ENCODE measurements around the gene SCAF1. TPM values are rescaled to one million over a fixed set of nuclear protein-coding genes. Genes with fewer than 3 reads are reported as not detected.

SCAF1 gene
- total and polyA plus RNA-seq, 2 of the 13 experiments (the other 11 are each of a cell fraction or from before 2014, with no cell fraction given): 3.3 to 6.1 TPM

GRCh38 chr19:49599378-49600295 lies 42.4 kb upstream of the SCAF1 start:
- WGBS (ENCODE audit: low lambda C conversion rate): 95% methylated on average over 18 of the region's 26 CpGs
- FAIRE-seq (no peak), DNase-seq (ENCODE audit: low spot score) (no peak), ATAC-seq (no peak)
- Histone ChIP-seq H3K4me1 (ENCODE audit: insufficient read depth, low read length) (0 out of 2 replicates have a peak, but pooled peaks cover 4% of the 10 kb centered on the region), H2AFZ (ENCODE audit: low read length) (no peak overlapping the region), H4K20me1 (ENCODE audit: insufficient read depth, low read length) (no peaks in the 10 kb centered on the region), H3K4me2 (ENCODE audit: low read depth, low read length) (no peak overlapping the region), H3K9ac (ENCODE audit: insufficient read depth, low read depth, low read length) (no peak overlapping the region), H3K27me3 (ENCODE audit: control insufficient read depth in 1 of 2, insufficient read depth in 2 of 2, low read length in 2 of 2) (no peaks in the 10 kb centered on the region), H3K9me3 (ENCODE audit: low read length) (no peaks in the 10 kb centered on the region), H3K79me2 (ENCODE audit: insufficient read depth, low read length) (peaks cover under 1% of the 10 kb centered on the region), H3K4me3 (replicated peaks in 1 of 3; ENCODE audit: insufficient read depth in 1 of 3, low read depth in 2 of 3, low read length in 3 of 3) (no peak overlapping the region), H3K36me3 (replicated peaks in 1 of 2; ENCODE audit: control insufficient read depth in 1 of 2, insufficient read depth in 2 of 2, low read length in 2 of 2) (peaks cover 8 to 46% of the 10 kb centered on the region in 2 experiments; a peak in 4 of 5 replicates), H3K27ac (ENCODE audit: extremely low read length, insufficient read depth, low read length) (no peak overlapping the region)
- BruUV-seq (replicated peaks): no TSS peak
- intact Hi-C loops (cut with micrococcal nuclease; ENCODE audit: unreplicated experiment): no loop called here
- ChIA-PET POLR2A (interaction anchor here (1.2 kb wide), 1 partner anchor 41 kb away, joined by 3 read pairs; no protein-coding TSS in a partner anchor), CTCF (ENCODE audit: low intra/inter-chr PET ratio, low total read pairs) (no interaction called here)
- TF ChIP-seq PRDM4 (CRISPR knock-in tag; IDR thresholded peaks at IDR 0.05; ENCODE audit: borderline replicate concordance) (no peak), KDM4B (CRISPR knock-in tag; IDR thresholded peaks at IDR 0.05) (no peak), SRF (IDR thresholded peaks at IDR 0.05; ENCODE audit: low read depth, low read length) (no peak), ZSCAN5A (CRISPR knock-in tag; IDR thresholded peaks at IDR 0.05; ENCODE audit: borderline replicate concordance) (no peak), ZNF383 (CRISPR knock-in tag; IDR thresholded peaks at IDR 0.05; ENCODE audit: borderline replicate concordance) (no peak), AGO2 (optimal IDR thresholded peaks at IDR 0.05; ENCODE audit: low read depth, low read length) (peak; percentile 56), ZNF274 (CRISPR knock-in tag; IDR thresholded peaks at IDR 0.05) (no peak), ZNF614 (CRISPR knock-in tag; IDR thresholded peaks at IDR 0.05; ENCODE audit: borderline replicate concordance) (no peak), ARHGAP35 (CRISPR knock-in tag; IDR thresholded peaks at IDR 0.05; ENCODE audit: borderline replicate concordance) (no peak), NFE2 (CRISPR knock-in tag; IDR thresholded peaks at IDR 0.05) (no peak), ZNF234 (CRISPR knock-in tag; conservative IDR thresholded peaks at IDR 0.05) (no peak), ZNF414 (CRISPR knock-in tag; IDR thresholded peaks at IDR 0.05) (no peak), RBFOX2 (IDR thresholded peaks at IDR 0.05; ENCODE audit: low read depth, low read length) (0 out of 2 replicates have a peak, but pooled peaks have one; percentile 25)
- in situ Hi-C loops (cut with HindIII; ENCODE audit: extremely low pct_ligation_motif_present, low pct_unique_long_range_greater_than_20kb): loop anchor here (10.0 kb wide), 1 partner anchor 75 kb away; the partner anchor contains the start of gene PRMT1

All from HepG2 (cell line).